ENCODE measurements around the gene LRRC56. TPM values are rescaled to one million over a fixed set of nuclear protein-coding genes. Genes with fewer than 3 reads are reported as not detected.

The LRRC56 gene
- total and polyA plus RNA-seq, 4 donors: 0.08 to 0.46 (median 0.20) TPM

DNA sequence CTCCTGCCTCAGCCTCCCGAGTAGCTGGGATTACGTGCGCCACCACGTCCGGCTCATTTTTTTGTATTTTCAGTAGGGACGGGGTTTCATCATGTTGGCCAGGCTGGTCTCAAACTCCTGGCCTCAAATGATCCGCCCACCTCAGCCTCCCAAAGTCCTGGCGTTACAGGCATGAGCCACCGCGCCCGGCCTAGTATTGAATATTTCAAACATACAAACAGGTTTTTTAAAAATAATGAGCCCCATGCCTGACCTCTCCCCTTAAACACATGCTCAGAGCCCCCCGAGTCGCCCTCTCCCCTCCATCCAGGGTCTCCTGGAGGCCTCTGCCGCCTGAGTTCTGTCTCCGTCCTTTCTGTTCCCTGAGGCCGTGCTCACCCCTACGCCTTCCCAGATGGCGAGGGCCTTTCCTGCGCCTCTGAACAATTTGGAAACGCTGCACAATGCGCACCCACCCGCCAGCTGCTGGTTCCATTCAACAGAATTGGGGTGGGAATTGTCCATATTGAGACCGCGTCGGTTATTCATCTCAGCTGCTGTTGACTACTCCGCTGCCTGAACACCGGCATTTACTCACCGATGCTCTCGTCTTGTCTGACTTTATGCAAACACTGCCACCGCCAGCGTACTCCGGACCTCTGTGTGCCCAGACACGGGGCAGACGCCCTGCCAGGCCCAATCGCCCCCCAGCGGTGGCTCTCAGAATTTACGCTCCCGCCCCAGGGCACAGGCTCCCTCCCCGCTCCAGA, 16.7 kb upstream of the LRRC56 start (continued):
- TF ChIP-seq, protein P1, sequence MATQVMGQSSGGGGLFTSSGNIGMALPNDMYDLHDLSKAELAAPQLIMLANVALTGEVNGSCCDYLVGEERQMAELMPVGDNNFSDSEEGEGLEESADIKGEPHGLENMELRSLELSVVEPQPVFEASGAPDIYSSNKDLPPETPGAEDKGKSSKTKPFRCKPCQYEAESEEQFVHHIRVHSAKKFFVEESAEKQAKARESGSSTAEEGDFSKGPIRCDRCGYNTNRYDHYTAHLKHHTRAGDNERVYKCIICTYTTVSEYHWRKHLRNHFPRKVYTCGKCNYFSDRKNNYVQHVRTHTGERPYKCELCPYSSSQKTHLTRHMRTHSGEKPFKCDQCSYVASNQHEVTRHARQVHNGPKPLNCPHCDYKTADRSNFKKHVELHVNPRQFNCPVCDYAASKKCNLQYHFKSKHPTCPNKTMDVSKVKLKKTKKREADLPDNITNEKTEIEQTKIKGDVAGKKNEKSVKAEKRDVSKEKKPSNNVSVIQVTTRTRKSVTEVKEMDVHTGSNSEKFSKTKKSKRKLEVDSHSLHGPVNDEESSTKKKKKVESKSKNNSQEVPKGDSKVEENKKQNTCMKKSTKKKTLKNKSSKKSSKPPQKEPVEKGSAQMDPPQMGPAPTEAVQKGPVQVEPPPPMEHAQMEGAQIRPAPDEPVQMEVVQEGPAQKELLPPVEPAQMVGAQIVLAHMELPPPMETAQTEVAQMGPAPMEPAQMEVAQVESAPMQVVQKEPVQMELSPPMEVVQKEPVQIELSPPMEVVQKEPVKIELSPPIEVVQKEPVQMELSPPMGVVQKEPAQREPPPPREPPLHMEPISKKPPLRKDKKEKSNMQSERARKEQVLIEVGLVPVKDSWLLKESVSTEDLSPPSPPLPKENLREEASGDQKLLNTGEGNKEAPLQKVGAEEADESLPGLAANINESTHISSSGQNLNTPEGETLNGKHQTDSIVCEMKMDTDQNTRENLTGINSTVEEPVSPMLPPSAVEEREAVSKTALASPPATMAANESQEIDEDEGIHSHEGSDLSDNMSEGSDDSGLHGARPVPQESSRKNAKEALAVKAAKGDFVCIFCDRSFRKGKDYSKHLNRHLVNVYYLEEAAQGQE (IDR thresholded peaks at IDR 0.05): no peak
- TF ChIP-seq EGR1 (IDR thresholded peaks at IDR 0.05; ENCODE audit: low read depth in 2 of 2): no peak
- TF ChIP-seq HNF4G (IDR thresholded peaks at IDR 0.05): no peak
- no peak for TF ChIP-seq RXRA (IDR thresholded peaks at IDR 0.05)
- TF ChIP-seq GABPA (IDR thresholded peaks at IDR 0.05 in 1 of 2, conservative IDR thresholded peaks at IDR 0.05 in 1 of 2): no peak
- TF ChIP-seq SP1 (IDR thresholded peaks at IDR 0.05): no peak

DNA sequence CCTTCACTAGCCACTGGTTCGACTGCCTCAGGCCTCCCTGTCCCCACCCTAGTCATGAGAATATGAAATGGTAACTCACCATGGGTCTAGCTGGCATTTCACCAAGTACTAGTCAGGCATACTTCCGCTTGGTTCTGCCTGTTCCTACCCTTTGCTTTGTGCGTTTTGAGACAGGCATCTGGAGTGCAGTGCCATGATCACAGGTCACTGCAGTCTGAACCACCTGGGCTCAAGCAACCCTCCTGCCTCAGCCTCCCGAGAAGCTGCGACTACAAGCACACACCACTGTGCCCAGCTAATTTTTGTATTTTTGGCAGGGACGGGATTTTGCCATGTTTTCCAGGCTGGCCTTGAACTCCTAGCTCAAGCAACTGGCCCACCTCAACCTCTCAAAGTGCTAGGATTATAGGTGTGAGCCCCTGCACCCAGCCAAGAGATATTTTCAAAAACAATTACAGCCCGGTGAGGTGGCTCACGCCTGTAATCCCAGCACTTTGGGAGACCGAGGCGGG, 16.1 kb upstream of the LRRC56 start:
- Histone ChIP-seq H3K36me3 (ENCODE audit: control insufficient read depth in 4 of 4, insufficient read depth in 3 of 4, low read depth in 1 of 4, low read length in 3 of 4) (no peaks in the 10 kb centered on the region), H3K4me1 (ENCODE audit: control insufficient read depth in 4 of 4, insufficient read depth in 4 of 4, low read length in 3 of 4) (peaks cover 0 to 5% (median 1%) of the 10 kb centered on the region in 4 donors), H3K9me3 (ENCODE audit: control insufficient read depth in 4 of 4, low read length in 3 of 4) (no peaks in the 10 kb centered on the region), H3K9ac (ENCODE audit: low read depth in 1 of 2, low read length in 2 of 2) (no peak overlapping the region), H3K4me3 (ENCODE audit: low read depth in 1 of 3, low read length in 3 of 3) (no peak overlapping the region), H3K27ac (ENCODE audit: low read depth in 1 of 2, low read length in 2 of 2) (no peak overlapping the region), H3K27me3 (ENCODE audit: control insufficient read depth in 4 of 4, insufficient read depth in 4 of 4, low read length in 3 of 4) (no peaks in the 10 kb centered on the region)
- TF ChIP-seq, protein P1 (IDR thresholded peaks at IDR 0.05): no peak
- TF ChIP-seq HNF4A (conservative IDR thresholded peaks at IDR 0.05): no peak
- TF ChIP-seq, protein P2, sequence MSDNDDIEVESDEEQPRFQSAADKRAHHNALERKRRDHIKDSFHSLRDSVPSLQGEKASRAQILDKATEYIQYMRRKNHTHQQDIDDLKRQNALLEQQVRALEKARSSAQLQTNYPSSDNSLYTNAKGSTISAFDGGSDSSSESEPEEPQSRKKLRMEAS (IDR thresholded peaks at IDR 0.05): no peak
- TF ChIP-seq, protein P3, sequence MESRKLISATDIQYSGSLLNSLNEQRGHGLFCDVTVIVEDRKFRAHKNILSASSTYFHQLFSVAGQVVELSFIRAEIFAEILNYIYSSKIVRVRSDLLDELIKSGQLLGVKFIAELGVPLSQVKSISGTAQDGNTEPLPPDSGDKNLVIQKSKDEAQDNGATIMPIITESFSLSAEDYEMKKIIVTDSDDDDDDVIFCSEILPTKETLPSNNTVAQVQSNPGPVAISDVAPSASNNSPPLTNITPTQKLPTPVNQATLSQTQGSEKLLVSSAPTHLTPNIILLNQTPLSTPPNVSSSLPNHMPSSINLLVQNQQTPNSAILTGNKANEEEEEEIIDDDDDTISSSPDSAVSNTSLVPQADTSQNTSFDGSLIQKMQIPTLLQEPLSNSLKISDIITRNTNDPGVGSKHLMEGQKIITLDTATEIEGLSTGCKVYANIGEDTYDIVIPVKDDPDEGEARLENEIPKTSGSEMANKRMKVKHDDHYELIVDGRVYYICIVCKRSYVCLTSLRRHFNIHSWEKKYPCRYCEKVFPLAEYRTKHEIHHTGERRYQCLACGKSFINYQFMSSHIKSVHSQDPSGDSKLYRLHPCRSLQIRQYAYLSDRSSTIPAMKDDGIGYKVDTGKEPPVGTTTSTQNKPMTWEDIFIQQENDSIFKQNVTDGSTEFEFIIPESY (IDR thresholded peaks at IDR 0.05): no peak
- TF ChIP-seq, protein P4, sequence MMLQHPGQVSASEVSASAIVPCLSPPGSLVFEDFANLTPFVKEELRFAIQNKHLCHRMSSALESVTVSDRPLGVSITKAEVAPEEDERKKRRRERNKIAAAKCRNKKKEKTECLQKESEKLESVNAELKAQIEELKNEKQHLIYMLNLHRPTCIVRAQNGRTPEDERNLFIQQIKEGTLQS (IDR thresholded peaks at IDR 0.05): no peak
- DNase-seq (ENCODE audit: low spot score): no peak
- 95% methylated on average over 10 of the region's 10 CpGs for WGBS

Data from liver (tissue), 9 donors.